WTC11 (cell line): Measurements from ENCODE around the gene NEDD4L. TPM values are rescaled to one million over a fixed set of nuclear protein-coding genes. Genes with fewer than 3 reads are reported as not detected.

Experiments
- ATAC-seq: fragments of 200-7000 bp; cut with Tn5 transposase; 2 replicates; pipeline ENCODE4 v1.10.0; 2021; ENCODE audit warnings: mild to moderate bottlenecking, moderate library complexity
- CTCF ChIA-PET: fragments of 300-600 bp; sonication (Branson Sonifier 250); formaldehyde crosslinking; loops from one replicate; lab custom pipeline; 2021; ENCODE audit warnings: antibody characterized with exemption; lab: Charles Lee
- POLR2A ChIA-PET: fragments of 350-600 bp; sonication (Branson Sonifier 250); formaldehyde crosslinking; loops from one replicate; lab custom pipeline; 2021; ENCODE audit warnings: antibody characterized with exemption; lab: Charles Lee
- DNase-seq: peaks from one replicate; pipeline ENCODE4 v3.0.0; 2021; ENCODE audit warnings: low spot score
- H3K27ac Mint-ChIP-seq: 2 replicates; pipeline ENCODE4 v1.8.0; 2021; ENCODE audit warnings: mixed read lengths
- H3K27me3 Mint-ChIP-seq: 2 replicates; pipeline ENCODE4 v1.8.0; 2021; ENCODE audit warnings: low read depth, mild to moderate bottlenecking, moderate library complexity, mixed read lengths
- H3K36me3 Mint-ChIP-seq: 2 replicates; pipeline ENCODE4 v1.8.0; 2021; ENCODE audit warnings: mixed read lengths
- H3K4me1 Mint-ChIP-seq: 2 replicates; pipeline ENCODE4 v1.8.0; 2022; ENCODE audit warnings: mixed read lengths
- H3K4me3 Mint-ChIP-seq: 2 replicates; pipeline ENCODE4 v1.8.0; 2021; ENCODE audit warnings: mild to moderate bottlenecking, moderate library complexity, mixed read lengths
- H3K9me3 Mint-ChIP-seq: 2 replicates; pipeline ENCODE4 v1.8.0; 2021; ENCODE audit warnings: mixed read lengths
- CREB1 ChIP-seq: sonication (generic); formaldehyde crosslinking; IDR thresholded peaks from 2 replicates; pipeline ENCODE4 v1.8.0; 2023; ENCODE audit warnings: mild to moderate bottlenecking, missing genetic modification reagents
- CREM ChIP-seq: sonication (generic); formaldehyde crosslinking; IDR thresholded peaks from 2 replicates; pipeline ENCODE4 v1.8.1; 2022; ENCODE audit warnings: mild to moderate bottlenecking, missing genetic modification reagents, moderate library complexity
- GABPB1 ChIP-seq: sonication (generic); formaldehyde crosslinking; IDR thresholded peaks from 2 replicates; pipeline ENCODE4 v1.8.1; 2023; ENCODE audit warnings: mild to moderate bottlenecking, missing genetic modification reagents
- GTF2I ChIP-seq: fragments of 250-450 bp; sonication (Bioruptor Pico); conservative IDR thresholded peaks from 2 replicates; pipeline ENCODE4 v1.4.0; 2021; ENCODE audit warnings: mild to moderate bottlenecking
- IRF2 ChIP-seq: sonication (generic); formaldehyde crosslinking; IDR thresholded peaks from 2 replicates; pipeline ENCODE4 v1.8.0; 2022; ENCODE audit warnings: low read depth, missing genetic modification reagents, borderline replicate concordance
- JAZF1 ChIP-seq: fragments of 250-450 bp; sonication (Bioruptor Pico); IDR thresholded peaks from 2 replicates; pipeline ENCODE4 v1.9.0; 2021; ENCODE audit warnings: moderate library complexity, mild to moderate bottlenecking, inconsistent platforms
- KAT7 ChIP-seq: sonication (generic); formaldehyde crosslinking; IDR thresholded peaks from 2 replicates; pipeline ENCODE4 v1.8.1; 2023; ENCODE audit warnings: missing genetic modification reagents, mild to moderate bottlenecking, borderline replicate concordance
- TCF7 ChIP-seq: sonication (generic); formaldehyde crosslinking; IDR thresholded peaks from 2 replicates; pipeline ENCODE4 v1.8.0; 2022; ENCODE audit warnings: mild to moderate bottlenecking, low read depth, missing genetic modification reagents, moderate library complexity
- TP53 ChIP-seq: sonication (generic); formaldehyde crosslinking; IDR thresholded peaks from 2 replicates; pipeline ENCODE4 v1.8.1; 2023; ENCODE audit warnings: mild to moderate bottlenecking, missing genetic modification reagents
- ZBTB21 ChIP-seq: sonication (generic); formaldehyde crosslinking; IDR thresholded peaks from 2 replicates; pipeline ENCODE4 v1.8.1; 2023; ENCODE audit warnings: mild to moderate bottlenecking, missing genetic modification reagents, borderline replicate concordance
- ZNF121 ChIP-seq: sonication (generic); formaldehyde crosslinking; IDR thresholded peaks from 2 replicates; pipeline ENCODE4 v1.8.0; 2023; ENCODE audit warnings: missing genetic modification reagents
- ZNF232 ChIP-seq: sonication (generic); formaldehyde crosslinking; IDR thresholded peaks from 2 replicates; pipeline ENCODE4 v1.8.0; 2022; ENCODE audit warnings: mild to moderate bottlenecking, missing genetic modification reagents
- ZNF263 ChIP-seq: sonication (generic); formaldehyde crosslinking; IDR thresholded peaks from 2 replicates; pipeline ENCODE4 v1.8.1; 2022; ENCODE audit warnings: low read depth, mild to moderate bottlenecking, moderate library complexity, missing genetic modification reagents
- ZNF396 ChIP-seq: fragments of 250-450 bp; sonication (Bioruptor Pico); IDR thresholded peaks from 2 replicates; pipeline ENCODE4 v1.8.0; 2021; ENCODE audit warnings: mild to moderate bottlenecking, moderate library complexity, borderline replicate concordance
- ZNF416 ChIP-seq: fragments of 250-450 bp; sonication (Bioruptor Pico); IDR thresholded peaks from 2 replicates; pipeline ENCODE4 v1.9.0; 2021; ENCODE audit warnings: mild to moderate bottlenecking, inconsistent platforms
- total RNA-seq: library from RNA; stranded (reverse); gene quantifications from 3 replicates; pipeline ENCODE4 v1.2.3, GENCODE V29; 2021
- TF ChIP-seq, protein P1 (sequence below): fragments of 250-450 bp; sonication (Bioruptor Pico); IDR thresholded peaks from 2 replicates; pipeline ENCODE4 v1.9.0; 2021; ENCODE audit warnings: mild to moderate bottlenecking, borderline replicate concordance
- TF ChIP-seq, protein P2 (sequence below): fragments of 200-600 bp; IDR thresholded peaks from 2 replicates; pipeline ENCODE4 v1.8.0; 2022; ENCODE audit warnings: antibody characterized with exemption
- TF ChIP-seq, protein P3 (sequence below): sonication (generic); formaldehyde crosslinking; IDR thresholded peaks from 2 replicates; pipeline ENCODE4 v1.8.0; 2023; ENCODE audit warnings: missing genetic modification reagents
- TF ChIP-seq, protein P4 (sequence below): fragments of 250-450 bp; sonication (Bioruptor Pico); IDR thresholded peaks from 2 replicates; pipeline ENCODE4 v1.9.0; 2021; ENCODE audit warnings: mild to moderate bottlenecking
- TF ChIP-seq, protein P5 (sequence below): sonication (generic); formaldehyde crosslinking; IDR thresholded peaks from 2 replicates; pipeline ENCODE4 v1.8.1; 2023; ENCODE audit warnings: mild to moderate bottlenecking, moderate library complexity, missing genetic modification reagents
- TF ChIP-seq, protein P6 (sequence below): sonication (generic); formaldehyde crosslinking; IDR thresholded peaks from 2 replicates; pipeline ENCODE4 v1.8.0; 2022; ENCODE audit warnings: mild to moderate bottlenecking, missing genetic modification reagents
- TF ChIP-seq, protein P7 (sequence below): sonication (generic); formaldehyde crosslinking; IDR thresholded peaks from 2 replicates; pipeline ENCODE4 v1.8.1; 2022; ENCODE audit warnings: mild to moderate bottlenecking, moderate library complexity, missing genetic modification reagents

The NEDD4L gene
- total RNA-seq, 1 experiment from 2014 or later = 88.0 TPM

DNA sequence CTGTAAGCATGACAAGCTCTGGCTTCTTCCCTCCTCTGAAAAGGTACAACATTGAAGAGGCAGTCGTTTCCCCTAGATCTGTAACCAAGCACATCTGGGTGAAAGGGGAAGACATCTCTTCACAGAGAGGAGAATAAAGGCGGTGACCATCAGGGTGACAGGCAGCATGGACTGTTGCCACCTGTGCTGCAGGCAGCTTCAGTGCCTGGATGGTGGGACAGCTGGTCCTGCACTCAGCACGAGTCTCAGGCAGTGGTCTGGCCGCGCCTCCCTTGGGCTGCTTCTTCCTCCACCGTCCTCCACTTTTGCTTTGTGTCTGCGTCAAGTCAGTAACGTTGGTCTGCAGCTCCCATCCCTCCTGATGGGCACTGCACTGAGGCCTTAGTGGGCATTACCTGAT is 264.4 kb downstream of the NEDD4L start (continued):
- TF ChIP-seq, protein P1, sequence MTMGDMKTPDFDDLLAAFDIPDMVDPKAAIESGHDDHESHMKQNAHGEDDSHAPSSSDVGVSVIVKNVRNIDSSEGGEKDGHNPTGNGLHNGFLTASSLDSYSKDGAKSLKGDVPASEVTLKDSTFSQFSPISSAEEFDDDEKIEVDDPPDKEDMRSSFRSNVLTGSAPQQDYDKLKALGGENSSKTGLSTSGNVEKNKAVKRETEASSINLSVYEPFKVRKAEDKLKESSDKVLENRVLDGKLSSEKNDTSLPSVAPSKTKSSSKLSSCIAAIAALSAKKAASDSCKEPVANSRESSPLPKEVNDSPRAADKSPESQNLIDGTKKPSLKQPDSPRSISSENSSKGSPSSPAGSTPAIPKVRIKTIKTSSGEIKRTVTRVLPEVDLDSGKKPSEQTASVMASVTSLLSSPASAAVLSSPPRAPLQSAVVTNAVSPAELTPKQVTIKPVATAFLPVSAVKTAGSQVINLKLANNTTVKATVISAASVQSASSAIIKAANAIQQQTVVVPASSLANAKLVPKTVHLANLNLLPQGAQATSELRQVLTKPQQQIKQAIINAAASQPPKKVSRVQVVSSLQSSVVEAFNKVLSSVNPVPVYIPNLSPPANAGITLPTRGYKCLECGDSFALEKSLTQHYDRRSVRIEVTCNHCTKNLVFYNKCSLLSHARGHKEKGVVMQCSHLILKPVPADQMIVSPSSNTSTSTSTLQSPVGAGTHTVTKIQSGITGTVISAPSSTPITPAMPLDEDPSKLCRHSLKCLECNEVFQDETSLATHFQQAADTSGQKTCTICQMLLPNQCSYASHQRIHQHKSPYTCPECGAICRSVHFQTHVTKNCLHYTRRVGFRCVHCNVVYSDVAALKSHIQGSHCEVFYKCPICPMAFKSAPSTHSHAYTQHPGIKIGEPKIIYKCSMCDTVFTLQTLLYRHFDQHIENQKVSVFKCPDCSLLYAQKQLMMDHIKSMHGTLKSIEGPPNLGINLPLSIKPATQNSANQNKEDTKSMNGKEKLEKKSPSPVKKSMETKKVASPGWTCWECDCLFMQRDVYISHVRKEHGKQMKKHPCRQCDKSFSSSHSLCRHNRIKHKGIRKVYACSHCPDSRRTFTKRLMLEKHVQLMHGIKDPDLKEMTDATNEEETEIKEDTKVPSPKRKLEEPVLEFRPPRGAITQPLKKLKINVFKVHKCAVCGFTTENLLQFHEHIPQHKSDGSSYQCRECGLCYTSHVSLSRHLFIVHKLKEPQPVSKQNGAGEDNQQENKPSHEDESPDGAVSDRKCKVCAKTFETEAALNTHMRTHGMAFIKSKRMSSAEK = no peak
- TF ChIP-seq, protein P2, sequence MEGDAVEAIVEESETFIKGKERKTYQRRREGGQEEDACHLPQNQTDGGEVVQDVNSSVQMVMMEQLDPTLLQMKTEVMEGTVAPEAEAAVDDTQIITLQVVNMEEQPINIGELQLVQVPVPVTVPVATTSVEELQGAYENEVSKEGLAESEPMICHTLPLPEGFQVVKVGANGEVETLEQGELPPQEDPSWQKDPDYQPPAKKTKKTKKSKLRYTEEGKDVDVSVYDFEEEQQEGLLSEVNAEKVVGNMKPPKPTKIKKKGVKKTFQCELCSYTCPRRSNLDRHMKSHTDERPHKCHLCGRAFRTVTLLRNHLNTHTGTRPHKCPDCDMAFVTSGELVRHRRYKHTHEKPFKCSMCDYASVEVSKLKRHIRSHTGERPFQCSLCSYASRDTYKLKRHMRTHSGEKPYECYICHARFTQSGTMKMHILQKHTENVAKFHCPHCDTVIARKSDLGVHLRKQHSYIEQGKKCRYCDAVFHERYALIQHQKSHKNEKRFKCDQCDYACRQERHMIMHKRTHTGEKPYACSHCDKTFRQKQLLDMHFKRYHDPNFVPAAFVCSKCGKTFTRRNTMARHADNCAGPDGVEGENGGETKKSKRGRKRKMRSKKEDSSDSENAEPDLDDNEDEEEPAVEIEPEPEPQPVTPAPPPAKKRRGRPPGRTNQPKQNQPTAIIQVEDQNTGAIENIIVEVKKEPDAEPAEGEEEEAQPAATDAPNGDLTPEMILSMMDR = no peak
- TF ChIP-seq, protein P3, sequence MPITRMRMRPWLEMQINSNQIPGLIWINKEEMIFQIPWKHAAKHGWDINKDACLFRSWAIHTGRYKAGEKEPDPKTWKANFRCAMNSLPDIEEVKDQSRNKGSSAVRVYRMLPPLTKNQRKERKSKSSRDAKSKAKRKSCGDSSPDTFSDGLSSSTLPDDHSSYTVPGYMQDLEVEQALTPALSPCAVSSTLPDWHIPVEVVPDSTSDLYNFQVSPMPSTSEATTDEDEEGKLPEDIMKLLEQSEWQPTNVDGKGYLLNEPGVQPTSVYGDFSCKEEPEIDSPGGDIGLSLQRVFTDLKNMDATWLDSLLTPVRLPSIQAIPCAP (CRISPR knock-in tag) = no peak
- TF ChIP-seq TCF7 (no peak), JAZF1 (CRISPR knock-in tag) (no peak), GABPB1 (CRISPR knock-in tag) (no peak)
- TF ChIP-seq, protein P4, sequence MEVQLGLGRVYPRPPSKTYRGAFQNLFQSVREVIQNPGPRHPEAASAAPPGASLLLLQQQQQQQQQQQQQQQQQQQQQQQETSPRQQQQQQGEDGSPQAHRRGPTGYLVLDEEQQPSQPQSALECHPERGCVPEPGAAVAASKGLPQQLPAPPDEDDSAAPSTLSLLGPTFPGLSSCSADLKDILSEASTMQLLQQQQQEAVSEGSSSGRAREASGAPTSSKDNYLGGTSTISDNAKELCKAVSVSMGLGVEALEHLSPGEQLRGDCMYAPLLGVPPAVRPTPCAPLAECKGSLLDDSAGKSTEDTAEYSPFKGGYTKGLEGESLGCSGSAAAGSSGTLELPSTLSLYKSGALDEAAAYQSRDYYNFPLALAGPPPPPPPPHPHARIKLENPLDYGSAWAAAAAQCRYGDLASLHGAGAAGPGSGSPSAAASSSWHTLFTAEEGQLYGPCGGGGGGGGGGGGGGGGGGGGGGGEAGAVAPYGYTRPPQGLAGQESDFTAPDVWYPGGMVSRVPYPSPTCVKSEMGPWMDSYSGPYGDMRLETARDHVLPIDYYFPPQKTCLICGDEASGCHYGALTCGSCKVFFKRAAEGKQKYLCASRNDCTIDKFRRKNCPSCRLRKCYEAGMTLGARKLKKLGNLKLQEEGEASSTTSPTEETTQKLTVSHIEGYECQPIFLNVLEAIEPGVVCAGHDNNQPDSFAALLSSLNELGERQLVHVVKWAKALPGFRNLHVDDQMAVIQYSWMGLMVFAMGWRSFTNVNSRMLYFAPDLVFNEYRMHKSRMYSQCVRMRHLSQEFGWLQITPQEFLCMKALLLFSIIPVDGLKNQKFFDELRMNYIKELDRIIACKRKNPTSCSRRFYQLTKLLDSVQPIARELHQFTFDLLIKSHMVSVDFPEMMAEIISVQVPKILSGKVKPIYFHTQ (CRISPR knock-in tag) = no peak
- TF ChIP-seq, protein P5, sequence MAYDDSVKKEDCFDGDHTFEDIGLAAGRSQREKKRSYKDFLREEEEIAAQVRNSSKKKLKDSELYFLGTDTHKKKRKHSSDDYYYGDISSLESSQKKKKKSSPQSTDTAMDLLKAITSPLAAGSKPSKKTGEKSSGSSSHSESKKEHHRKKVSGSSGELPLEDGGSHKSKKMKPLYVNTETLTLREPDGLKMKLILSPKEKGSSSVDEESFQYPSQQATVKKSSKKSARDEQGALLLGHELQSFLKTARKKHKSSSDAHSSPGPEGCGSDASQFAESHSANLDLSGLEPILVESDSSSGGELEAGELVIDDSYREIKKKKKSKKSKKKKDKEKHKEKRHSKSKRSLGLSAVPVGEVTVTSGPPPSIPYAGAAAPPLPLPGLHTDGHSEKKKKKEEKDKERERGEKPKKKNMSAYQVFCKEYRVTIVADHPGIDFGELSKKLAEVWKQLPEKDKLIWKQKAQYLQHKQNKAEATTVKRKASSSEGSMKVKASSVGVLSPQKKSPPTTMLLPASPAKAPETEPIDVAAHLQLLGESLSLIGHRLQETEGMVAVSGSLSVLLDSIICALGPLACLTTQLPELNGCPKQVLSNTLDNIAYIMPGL (CRISPR knock-in tag) = no peak

DNA sequence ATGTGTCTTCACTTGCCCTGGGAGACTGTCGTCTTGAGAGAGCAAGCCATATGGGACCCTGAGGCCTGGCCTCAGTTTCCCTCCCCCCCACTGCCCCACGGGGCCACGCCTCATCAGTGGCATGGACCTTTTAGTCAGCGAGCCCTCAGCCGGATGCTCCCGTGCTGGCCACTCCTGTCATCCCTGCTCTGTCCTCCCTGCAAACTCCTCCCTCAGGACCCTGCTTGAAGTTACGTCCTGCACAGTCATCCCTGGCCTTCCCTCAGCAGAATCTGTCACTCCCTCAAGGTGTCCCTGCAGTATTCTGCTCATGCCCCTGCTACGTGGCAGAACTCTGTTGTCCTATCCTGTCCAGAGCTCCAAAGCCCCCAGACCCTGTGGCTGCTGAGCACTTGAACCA is 265.1 kb downstream of the NEDD4L start:
- no peak overlapping the region for H3K4me3 Mint-ChIP-seq
- ATAC-seq = no peak
- ChIA-PET POLR2A (no interaction called here), CTCF (no interaction called here)
- peaks cover 2% of the 10 kb centered on the region; the same call in 1 of the 2 replicates for H3K4me1 Mint-ChIP-seq
- DNase-seq = no peak
- no peaks in the 10 kb centered on the region for H3K27me3 Mint-ChIP-seq
- H3K36me3 Mint-ChIP-seq = peaks cover 13% of the 10 kb centered on the region
- H3K27ac Mint-ChIP-seq = peak overlapping the region; percentile 32; the same call in 1 of the 2 replicates
- peaks cover 19% of the 10 kb centered on the region for H3K9me3 Mint-ChIP-seq
- TF ChIP-seq, protein P2 = no peak
- TF ChIP-seq, protein P6, sequence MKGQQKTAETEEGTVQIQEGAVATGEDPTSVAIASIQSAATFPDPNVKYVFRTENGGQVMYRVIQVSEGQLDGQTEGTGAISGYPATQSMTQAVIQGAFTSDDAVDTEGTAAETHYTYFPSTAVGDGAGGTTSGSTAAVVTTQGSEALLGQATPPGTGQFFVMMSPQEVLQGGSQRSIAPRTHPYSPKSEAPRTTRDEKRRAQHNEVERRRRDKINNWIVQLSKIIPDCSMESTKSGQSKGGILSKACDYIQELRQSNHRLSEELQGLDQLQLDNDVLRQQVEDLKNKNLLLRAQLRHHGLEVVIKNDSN (CRISPR knock-in tag) = no peak
- no peak for TF ChIP-seq ZNF396 (CRISPR knock-in tag)
- no peak for TF ChIP-seq KAT7 (CRISPR knock-in tag)
- TF ChIP-seq IRF2 (CRISPR knock-in tag) = no peak
- TF ChIP-seq ZNF263 (CRISPR knock-in tag) = no peak
- no peak for TF ChIP-seq GTF2I
- TF ChIP-seq CREB1 = no peak
- no peak for TF ChIP-seq ZNF121
- no peak for TF ChIP-seq CREM (CRISPR knock-in tag)
- TF ChIP-seq TP53 (CRISPR knock-in tag) = no peak
- TF ChIP-seq ZNF416 (CRISPR knock-in tag) = no peak
- TF ChIP-seq ZNF232 = no peak
- TF ChIP-seq, protein P7, sequence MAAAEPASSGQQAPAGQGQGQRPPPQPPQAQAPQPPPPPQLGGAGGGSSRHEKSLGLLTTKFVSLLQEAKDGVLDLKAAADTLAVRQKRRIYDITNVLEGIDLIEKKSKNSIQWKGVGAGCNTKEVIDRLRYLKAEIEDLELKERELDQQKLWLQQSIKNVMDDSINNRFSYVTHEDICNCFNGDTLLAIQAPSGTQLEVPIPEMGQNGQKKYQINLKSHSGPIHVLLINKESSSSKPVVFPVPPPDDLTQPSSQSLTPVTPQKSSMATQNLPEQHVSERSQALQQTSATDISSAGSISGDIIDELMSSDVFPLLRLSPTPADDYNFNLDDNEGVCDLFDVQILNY (CRISPR knock-in tag) = no peak
- TF ChIP-seq ZBTB21 = no peak
